GM12873 (cell line): ENCODE measurements around the gene CEMIP.

ENCODE experiments used
- CTCF ChIP-seq: IDR thresholded peaks from 2 replicates; pipeline ENCODE4 v1.5.1; 2012; ENCODE audit warnings: low read depth, mild to moderate bottlenecking, moderate library complexity, low read length, control low read depth; ENCODE audit not compliant: insufficient read depth; ENCODE audit errors: missing control alignments

CEMIP gene

GRCh38 chr15:80785811-80786354, 6.7 kb downstream of the CEMIP start:
- TF ChIP-seq CTCF = no peak

DNA sequence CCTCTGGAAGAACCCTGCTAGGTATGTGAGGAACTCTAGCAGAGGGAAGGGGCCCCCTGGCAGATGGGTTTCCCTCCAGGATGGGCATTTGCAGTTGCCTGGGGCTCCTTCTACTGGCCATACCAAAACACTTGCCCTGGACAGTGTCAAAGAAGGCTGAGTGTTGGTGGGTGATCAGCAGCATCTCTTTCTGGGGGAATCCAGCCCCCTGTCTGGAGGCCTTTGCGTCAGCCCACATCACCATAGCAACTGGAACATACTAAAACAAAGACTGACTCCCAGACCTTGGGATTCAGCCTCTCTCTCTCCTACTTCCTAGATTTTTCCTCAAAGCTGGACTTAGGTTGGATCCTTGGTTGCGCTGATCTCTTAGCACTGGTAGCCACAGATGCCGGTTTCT, 8.1 kb downstream of the CEMIP start:
- TF ChIP-seq CTCF = no peak

- no peak for TF ChIP-seq CTCF
Observed at GRCh38 chr15:80788536-80788935, 9.4 kb downstream of the CEMIP start.

- TF ChIP-seq CTCF = no peak
Observed at GRCh38 chr15:80789296-80789695, 10.1 kb downstream of the CEMIP start.

DNA sequence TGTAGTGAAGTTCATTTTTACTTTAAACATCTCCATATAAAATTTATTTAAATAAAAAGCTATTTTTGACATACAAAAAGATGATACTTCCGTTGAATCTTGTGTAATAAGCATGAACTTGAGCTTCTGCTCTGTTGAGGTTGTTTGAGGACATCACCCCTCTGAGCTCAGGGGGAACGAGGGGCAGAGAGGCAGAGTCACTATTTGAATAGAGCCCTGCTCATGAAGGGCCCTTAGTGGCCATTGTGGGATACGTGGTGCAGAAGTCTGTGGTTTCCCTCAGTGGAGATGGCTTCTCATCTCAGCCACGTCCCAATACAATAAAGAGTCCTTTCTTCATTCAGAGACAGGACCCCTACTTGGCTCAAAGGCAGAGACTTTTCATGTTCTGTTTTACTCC, 10.6 kb downstream of the CEMIP start:
- no peak for TF ChIP-seq CTCF

- no peak for TF ChIP-seq CTCF
Observed at GRCh38 chr15:80790236-80790635, 11.1 kb downstream of the CEMIP start.

GRCh38 chr15:80791004-80791403, 11.8 kb downstream of the CEMIP start:
- TF ChIP-seq CTCF = no peak
